Inflammatory macrophage treated with lipopolysaccharide for 1 hour (primary cell): ENCODE results near the gene NINJ1.

ENCODE experiments used
- DNase-seq, 2 donors: peaks; one replicate each; pipeline ENCODE4 v3.0.0-alpha.2; 2020 to 2022

Gene NINJ1

DNA sequence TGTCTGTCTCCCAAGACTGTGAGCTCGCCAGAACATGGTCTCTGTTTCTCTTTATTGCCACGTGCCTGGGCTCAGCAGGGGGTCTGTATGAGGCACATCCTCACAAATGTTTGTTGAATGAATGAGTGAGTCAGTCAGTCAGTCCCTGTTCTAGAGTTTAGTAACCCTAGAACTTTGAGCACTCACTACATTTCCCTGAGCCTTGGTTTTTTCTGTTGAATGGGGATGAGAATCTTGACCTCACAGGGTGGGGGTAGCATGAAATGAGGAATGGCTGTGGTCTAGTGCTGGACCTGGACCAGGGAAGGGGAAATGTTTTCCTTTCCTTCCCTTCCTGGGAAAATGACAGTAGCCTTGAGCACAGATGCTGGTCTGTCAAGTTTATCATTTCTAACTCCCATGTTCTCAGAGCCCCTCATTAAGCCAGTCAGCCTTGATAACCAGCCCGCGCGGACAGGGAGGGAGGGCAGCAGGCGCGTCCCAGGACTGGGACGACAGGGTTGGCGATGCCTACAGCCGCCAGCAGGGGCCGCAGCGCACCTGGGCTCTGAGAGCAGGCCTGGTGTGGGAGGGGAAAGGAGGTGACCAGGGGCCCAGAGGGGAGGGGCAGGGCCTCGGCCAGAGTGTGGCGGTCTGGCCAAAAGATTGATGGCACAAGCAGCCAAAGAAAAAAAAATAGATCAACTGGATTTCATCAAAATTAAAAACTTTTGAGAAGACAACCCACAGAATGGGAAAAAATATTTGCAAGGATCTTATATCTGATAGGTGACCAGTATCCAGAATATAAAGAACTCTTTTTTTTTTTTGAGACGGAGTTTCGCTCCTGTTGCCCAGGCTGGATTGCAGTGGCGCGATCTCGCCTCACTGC lies 25.8 kb upstream of the NINJ1 start:
- peak; percentile 60 to 90 for DNase-seq

DNA sequence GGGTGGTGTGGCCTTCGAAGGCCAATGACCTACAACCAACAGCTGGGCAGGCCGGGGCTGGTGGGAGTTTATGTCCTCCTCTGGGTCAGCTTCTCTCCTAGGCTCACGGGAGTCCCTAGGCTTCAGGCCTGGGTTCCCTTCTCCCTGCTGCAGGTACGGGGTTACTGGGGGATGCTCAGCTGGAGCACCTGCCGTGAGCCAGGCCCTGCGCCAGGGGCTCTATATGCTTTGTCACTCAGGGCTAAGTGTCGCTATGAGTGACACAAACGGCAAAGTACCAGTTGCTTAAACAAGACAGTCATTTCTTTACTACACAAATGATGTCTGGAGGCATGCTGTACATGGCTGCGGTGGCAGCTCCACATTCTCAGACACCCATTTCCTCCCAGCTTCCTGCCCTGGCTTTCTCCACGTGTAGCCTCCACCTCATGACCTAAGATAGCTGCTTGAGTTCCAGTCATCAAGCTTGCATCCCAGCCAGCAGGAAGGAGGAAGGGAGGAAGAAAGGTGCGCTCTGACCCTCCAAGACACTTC lies 22.5 kb upstream of the NINJ1 start:
- DNase-seq = no peak

DNA sequence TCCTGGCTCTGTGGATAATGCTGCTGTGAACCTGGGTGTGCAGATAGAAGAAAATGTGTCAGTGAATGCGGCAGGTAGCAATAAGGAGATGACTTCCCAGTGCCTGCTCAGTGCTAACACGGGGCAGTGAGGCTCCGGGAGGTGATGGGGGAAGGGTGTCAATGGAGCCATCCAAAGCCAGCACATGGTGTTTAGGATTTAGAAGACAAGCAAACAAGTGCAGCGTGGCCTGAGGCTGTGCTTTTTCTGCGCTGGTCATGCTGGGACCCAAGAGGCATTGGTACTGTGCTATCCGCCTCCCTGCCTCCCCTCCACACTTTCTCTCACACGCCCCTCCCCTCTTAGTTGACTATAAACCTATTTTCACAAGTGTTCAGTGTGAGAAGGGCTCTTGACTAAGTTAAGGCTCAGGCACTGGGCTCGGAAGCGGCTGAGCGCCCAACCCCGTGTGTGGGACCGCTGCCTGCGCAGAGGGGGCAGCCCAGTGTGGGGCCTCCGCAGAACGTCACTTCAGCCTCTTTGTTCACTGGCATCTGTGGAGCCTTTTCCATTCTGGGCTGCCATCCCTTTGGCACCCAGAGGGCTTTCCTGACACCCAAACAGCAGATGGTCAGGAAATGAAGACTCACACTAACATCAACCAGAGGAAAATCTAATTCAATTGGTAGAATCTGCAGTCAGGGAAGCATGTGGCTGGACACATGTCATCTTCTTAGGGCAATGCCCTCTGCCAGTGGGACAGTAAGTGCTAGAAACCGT lies 21.8 kb upstream of the NINJ1 start:
- DNase-seq = no peak

DNA sequence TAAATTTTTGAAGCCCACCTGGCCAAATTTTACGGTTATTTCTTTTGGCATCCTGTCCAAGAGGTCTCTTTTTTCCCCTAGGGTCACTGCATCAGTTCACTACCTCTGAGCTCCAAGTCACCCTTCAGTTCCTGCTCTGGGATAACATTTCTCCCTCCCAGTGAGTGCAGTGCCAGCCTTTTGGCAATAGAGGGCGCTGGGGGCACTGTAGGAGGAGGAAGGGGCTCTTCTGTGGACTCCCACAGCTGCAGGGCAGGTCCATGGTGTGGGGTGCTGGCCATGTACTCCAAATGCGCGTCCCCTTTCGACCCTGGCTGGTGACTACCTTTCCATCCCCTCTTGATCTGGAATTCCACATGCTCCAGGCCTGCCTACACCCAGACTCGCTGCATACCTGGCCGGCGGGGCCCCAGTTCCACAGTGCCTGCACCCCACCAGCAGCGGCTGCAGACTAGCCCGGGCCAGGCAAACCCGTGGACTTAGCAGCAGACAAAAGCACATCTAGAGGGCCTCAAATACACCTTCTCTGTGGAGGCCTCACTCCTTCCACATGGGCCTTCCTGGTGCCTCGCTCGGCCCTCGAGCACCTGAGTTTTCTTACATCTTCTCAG lies 20.3 kb upstream of the NINJ1 start:
- DNase-seq = peak in 1 of 2 donors; percentile 79

DNA sequence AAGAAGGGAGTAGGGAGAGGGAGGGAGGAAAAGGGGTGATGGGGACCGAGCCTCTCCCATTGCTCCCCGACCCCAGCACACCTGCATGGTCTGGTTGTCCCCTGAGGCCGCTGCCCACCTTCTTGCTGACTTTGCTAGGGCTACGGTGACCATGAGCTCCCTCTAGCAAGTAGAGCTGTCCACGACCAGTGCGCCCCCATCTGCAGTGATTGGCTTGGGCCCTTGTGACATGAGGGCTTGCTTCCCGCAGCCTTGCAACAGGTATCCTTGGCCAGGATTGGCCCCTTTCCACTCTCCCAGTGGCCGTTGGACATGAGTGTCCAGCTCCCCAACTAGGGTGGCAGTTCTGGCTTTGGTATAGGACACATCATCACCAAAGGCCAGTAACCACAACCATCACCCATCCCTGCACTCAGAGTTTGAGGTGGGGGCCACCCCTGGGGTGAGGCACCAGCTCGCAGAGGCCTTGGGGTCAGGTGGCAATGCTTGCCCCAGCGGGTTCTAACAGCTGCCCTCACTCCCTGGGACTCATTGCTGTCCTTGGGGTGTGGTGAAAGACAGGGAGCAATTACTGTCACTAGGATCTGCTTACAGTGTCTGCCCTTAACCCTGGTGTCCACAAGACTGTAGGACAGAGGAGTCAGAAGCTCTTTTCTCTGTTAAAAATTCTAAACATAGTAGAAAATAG lies 17.2 kb upstream of the NINJ1 start:
- DNase-seq = no peak

DNA sequence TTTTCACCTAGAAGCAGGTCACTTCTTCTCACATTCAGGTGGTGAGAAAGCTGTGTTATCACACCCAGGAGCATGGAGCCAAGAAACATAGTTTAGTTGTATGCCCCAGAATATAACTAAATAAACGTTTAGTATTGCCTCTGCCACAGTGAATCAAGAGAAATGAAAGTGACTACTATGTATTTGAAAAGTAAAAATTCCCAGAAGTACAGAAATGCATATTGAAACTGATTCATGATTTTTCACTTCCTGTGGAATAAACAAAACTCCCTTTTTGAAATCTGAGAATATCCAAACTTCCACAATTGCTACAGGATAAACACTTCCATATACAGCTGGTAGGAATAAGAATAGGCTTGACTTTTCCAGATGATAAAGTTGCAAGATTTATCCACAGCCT lies 15.3 kb upstream of the NINJ1 start:
- DNase-seq = peak; percentile 94 to 97

DNA sequence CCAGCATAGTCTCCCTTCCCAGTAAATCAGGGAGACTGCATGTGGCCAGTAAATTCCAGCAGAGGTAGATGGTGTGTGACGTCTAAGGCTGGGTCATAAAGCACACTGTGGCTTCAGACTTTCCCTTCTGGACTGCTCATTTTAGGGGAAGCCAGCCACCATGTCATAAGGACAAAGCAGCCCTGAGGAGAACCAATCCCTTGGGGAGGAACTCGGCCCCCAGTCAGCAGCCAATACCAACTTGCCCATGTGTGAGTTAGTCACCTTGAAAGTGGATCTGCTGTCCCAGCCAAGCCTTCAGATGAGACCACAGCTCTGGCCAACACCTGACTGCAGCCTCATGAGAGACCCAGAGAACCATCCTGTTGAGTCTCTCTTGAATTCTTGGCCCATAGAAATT lies 14.7 kb upstream of the NINJ1 start:
- DNase-seq = peak; percentile 65 to 66

DNA sequence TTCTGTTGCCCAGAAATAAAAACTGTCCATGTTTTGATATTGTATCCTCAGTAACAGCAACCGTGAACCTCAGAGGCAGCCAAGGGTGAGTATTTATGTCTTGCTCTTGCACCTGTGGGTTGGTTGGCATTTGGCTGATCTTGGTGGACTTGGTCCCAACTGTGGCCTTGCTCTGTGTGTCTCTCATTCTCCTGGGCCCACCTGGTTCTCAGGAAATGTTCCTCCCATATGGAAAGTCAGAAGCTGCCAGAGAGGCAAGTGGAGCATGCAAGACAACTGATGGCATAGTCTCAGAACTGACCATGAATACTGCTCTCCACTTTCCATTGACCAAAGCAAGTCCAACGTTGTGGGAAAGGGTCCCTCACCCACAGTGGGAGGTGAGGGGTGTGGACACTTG lies 13.6 kb upstream of the NINJ1 start:
- no peak for DNase-seq

DNA sequence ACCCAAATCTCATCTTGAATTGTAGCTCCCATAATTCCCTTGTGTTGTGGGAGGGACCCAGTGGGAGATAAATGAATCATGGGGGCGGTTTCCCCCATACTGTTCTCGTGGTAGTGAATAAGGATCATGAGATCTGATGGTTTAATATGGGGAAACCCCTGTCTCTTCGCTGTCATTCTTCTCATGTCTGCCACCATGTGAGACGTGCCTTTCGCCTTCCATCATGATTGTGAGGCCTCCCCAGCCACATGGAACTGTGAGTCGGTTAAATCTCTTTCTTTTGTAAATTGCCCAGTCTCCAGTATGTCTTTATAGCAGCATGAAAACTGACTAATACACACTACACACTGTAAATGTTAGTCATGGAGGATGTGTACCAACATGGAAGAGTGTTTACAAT lies 12.6 kb upstream of the NINJ1 start:
- peak; percentile 82 to 87 for DNase-seq

DNA sequence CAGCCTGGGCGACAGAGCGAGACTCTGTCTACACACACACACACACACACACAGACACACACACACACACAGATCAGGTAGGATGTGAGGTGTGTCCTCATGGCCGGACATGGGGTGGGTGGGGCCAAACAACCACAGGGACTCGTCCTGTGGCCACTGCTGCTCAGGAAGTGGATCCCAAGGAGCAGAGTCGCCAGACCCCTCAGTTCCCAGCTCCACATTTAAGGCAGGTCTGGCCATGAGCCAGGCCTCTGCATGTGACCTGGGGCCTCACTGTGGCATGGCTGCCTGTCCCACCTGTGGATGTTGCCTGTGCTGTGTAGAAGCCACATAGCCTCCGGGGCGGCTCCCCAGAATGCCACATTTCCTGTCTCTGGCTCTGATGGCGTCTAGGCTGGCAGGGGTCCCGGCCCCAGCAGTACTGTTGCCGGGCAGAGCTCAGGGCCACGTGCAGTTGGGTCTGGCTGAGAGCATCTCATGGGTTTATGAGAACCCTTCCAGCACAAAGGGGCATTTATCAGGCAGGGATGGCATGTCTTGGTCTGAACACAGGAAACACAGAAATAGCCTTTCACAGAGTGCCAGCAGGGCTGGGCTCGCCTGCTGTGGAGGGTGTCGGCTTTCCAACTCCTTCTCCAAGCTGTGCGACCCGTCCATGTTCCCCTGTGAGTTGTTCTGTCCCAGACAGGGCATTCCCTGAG lies 9.9 kb upstream of the NINJ1 start:
- DNase-seq = no peak

DNA sequence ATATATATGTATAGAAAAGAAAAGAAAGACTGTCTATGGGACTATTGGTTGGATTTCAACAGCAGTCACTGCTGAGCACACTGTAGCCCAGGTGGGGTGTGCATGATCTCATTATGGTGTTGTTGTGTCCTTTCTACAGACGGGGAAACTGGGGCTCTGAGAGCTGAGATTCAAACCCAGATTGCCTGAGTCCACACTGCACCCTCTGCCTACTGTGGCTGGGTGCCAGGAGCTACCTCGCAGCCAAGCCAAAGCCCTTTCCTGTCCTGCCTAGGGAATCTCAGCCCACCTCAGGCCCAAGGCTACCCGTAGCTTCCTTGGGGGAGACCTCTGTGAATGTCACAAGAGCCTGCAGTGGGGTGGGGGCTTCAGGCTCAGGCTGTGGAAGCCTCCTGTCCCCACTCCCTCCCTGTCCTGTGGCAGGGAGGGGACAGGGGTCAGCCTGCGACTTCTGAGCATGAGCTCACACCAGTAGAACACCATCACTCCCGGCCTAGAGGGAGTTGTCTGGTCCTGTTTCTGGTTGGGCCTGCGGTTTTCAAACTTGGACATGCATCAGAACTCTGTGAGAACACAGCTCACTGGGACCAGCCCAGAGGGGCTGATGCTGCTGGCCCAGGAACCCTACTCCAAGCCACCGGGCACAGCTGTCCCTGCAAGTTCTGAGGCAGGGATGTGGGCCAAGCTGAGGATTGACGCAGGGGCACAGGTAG lies 7.9 kb upstream of the NINJ1 start:
- no peak for DNase-seq

DNA sequence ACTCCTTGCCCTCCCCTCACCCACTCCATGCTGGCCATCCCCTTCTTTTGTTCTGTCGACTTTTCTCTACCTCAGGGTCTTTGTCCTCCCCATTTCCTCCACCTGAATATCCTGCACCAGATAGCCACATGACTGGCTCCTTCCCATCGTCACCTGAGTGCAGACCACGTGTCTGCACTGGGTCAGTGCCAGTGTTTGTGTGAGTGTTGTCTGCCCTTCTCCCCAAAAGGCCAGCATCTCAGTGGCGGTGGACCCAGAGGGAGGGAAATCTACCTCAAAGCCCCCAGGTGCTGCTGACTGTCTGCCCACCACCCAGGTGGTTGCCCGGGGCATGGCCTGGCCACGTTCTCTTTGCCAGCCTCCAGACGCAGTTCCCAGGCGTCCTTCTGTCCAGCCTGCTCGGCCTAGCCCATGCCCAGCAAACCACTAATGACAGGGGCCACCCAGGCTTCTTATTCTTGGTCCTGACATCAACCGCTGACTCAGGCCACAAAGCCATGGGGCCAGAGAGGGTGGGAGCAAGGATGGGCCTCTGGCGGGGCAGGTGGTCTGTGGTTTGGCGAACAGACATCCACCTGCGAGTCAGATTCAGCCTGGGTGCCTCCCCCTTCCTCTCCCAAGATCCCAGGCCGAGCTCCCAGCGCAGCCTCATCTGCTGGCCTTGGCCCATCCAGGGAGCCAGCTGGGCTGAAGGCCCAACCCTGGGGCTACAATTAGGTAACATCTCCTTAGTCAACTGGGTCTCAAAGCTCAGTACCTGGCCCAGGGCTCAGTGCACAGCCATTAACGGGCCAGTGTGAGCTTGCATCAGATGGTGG lies 5.5 kb upstream of the NINJ1 start:
- DNase-seq = no peak

DNA sequence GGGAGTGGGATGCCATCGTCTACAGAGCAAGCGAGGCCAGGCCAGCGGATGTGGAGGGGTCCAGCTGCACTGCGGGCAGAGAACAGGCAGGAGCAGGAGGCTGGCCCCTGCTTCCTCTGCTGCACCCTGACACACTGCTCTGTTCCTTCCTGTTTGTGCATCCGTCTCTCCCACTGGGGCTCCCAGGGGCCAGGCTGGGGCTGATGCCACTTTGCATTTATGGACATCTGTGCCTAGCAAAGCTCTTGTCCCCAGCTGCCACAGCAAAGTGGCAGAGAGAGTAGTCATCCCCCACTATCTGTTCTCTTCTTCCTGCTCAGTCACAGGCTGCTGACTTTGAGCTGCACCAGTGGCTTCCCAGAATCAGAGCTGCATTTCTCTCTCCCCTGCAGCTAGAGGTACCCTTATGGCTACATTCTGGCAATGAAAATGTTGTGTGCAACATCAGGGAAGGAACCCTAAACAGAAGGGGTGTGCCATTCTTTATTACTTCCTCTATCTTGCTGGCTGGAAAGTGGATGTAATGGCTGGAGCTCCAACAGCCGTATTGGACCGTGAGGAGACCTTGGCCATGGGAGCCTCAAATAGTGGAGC lies 4.2 kb upstream of the NINJ1 start:
- DNase-seq = no peak

DNA sequence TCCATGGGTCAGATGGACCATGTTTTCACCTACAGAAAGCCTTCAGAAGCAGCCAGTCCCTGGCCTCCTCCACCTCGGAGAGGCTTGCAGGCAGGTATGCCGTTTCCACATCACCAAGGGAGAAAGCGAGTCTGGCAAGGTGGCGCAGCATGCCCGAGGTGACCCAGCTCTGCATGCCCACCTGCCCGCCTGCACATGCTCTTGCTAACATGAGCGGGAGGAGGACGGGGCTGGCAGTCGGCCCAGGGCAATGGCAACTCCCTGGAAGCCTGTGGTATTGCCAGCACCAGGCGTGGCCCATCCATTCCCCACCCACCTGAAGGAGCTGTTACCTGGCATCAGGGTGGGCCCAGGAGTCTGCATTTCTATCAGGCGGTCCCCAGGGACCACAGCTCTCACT lies 3.3 kb upstream of the NINJ1 start:
- DNase-seq = no peak

DNA sequence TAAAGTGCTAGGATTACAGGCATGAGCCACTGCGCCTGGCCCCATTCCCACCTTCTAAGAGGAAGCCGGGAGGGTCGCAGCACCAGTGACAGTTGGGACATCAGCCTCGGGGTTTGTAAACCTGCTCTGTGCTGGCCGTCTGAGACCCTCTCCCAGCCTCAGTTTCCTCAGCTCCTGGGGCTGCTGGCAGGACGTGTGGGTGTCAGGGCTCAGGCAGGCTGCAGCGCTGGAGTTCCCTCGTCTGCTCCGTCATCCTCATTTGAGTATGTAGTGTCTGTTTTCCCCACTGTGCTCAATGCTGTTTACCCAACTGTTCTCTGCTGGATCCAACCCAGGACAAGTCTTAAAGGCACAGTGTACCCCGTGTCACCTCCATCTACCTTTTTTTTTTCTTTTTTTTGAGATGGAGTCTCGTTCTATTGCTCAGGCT lies 2.0 kb upstream of the NINJ1 start:
- DNase-seq = peak; percentile 73 to 80

DNA sequence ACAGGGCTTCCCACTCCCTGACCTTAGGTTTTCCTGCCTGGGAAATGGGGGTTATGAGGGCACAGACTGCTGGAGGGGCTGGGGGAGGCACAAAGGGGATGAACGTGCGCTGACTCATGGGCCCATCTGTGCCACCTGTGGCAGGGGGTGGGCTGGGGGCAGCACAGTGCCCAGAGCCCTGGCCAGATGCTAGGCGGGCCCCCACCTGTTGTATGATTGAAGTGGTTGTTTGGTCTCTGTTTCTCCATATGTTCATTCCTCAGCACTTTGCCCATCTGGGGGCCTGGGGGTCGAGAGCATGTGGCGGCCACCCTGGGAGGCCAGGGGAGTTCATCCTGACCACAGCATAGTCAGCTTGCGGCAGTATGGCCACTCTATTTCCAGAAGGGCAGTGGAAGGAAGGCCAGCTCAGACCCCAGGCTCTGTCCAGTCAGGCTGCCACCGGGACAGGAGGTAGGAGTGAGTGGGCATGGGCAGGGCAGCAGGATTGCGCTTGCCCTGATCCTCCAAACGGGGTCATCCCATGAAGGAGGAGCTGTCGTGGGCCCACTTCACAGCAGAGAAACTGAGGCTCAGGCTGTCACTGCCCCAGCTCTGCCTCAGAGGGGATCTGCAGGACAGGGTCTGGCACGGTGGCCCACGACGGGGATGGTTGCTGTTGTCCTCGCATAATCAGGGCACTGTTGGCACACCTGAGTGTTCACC lies 841 bp upstream of the NINJ1 start:
- no peak for DNase-seq

DNA sequence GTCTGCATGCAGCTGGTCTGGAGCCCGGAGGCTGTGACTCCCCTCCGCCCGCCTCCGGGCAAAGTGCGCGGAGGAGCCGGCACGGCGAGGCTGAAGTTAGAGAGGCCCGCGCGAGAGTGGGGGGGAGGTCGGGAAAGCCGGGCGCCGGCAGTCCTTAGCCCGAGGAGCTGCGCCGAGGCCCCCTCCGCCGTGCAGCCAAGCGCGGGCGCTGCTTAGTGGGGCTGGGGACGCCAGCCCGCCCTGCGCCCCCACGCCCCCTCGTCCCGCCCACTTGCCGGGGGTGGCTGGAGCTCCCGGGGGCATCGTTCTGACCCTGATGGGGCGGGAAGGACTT lies 403 bp downstream of the NINJ1 start:
- peak; percentile 83 to 87 for DNase-seq

DNA sequence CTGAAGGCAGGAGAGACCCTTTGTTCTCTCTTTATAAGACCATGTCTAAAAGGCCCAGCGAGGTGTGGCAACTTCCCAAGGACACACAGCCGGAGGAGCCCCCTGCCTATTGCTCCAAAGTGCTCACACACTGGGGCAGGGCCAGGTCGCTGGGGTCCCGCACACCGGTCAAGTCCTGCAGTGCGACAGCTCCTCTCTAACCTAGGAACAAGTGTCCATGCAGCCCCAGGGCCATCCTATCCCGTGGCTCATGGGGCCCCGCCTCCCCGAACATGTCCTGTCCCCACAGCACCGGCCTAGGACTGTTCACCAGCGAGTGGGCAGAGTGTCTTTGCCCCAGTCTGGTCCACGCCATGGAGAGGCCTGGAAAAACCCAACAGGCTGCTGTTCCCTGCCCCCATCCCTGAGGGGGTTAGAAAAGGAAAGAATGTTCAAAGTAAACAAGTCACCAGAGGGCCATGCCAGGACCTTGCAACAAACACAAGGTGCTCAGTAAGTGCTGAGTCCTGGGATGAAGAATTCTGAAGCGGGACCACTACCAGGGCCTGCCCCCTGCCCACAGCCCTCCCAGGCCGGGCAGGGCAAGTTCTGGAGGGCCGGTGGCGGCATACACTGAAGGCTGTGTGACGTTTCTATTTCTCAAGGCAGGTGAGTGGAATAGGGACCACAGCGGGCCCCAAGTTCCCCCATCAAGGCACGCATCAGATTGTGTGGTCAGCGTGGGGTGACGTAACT lies 938 bp downstream of the NINJ1 start:
- DNase-seq = peak; percentile 57 to 80
